KOPT-K1 (cell line): Measurements from ENCODE around the gene NPEPL1.
"Not testable (repeated sequence)": the region's sequence is repeated elsewhere in the genome, so short reads cannot be mapped to it uniquely, and the experiment has no call there.

Experiments used
- H3K27ac ChIP-seq: fragments of 200-600 bp; sonication (generic); 2 replicates; pipeline ENCODE4 v1.5.1; 2016; ENCODE audit warnings: antibody characterized with exemption, mild to moderate bottlenecking, low read depth, low read length; ENCODE audit not compliant: poor library complexity, severe bottlenecking
- H3K36me3 ChIP-seq: fragments of 200-600 bp; sonication (generic); 2 replicates; pipeline ENCODE4 v1.5.1; 2017; ENCODE audit warnings: antibody characterized with exemption, mild to moderate bottlenecking, low read length, moderate library complexity; ENCODE audit not compliant: insufficient read depth
- H3K9me3 ChIP-seq: fragments of 200-600 bp; sonication (generic); 2 replicates; pipeline ENCODE4 v1.5.1; 2017; ENCODE audit warnings: antibody characterized with exemption, low read length, mild to moderate bottlenecking; ENCODE audit not compliant: insufficient read depth, poor library complexity, severe bottlenecking

Gene NPEPL1

GRCh38 chr20:58716476-58717277 lies 24.1 kb downstream of the NPEPL1 start:
- H3K36me3 ChIP-seq = no peaks in the 10 kb centered on the region
- no peak overlapping the region for H3K27ac ChIP-seq
- H3K9me3 ChIP-seq = no peaks in the 10 kb centered on the region

- Histone ChIP-seq H3K36me3 (no peaks in the 10 kb centered on the region), H3K27ac (no peak overlapping the region), H3K9me3 (no peaks in the 10 kb centered on the region)
These were observed 24.9 kb downstream of the NPEPL1 start for GRCh38 chr20:58717278-58718091.

GRCh38 chr20:58718121-58718563 lies 25.5 kb downstream of the NPEPL1 start:
- Histone ChIP-seq H3K9me3 (no peaks in the 10 kb centered on the region), H3K36me3 (no peaks in the 10 kb centered on the region), H3K27ac (no peak overlapping the region)

GRCh38 chr20:58718729-58719128 lies 26.1 kb downstream of the NPEPL1 start:
- Histone ChIP-seq H3K36me3 (no peaks in the 10 kb centered on the region), H3K27ac (no peak overlapping the region), H3K9me3 (peaks cover 4% of the 10 kb centered on the region)

GRCh38 chr20:58719258-58719657 lies 26.7 kb downstream of the NPEPL1 start:
- Histone ChIP-seq H3K36me3 (no peaks in the 10 kb centered on the region), H3K9me3 (peaks cover 5% of the 10 kb centered on the region), H3K27ac (no peak overlapping the region)

GRCh38 chr20:58719971-58720371 lies 27.4 kb downstream of the NPEPL1 start:
- Histone ChIP-seq H3K27ac (no peak overlapping the region), H3K36me3 (no peaks in the 10 kb centered on the region), H3K9me3 (peaks cover 5% of the 10 kb centered on the region)

GRCh38 chr20:58720890-58721289 lies 28.3 kb downstream of the NPEPL1 start:
- Histone ChIP-seq H3K27ac (no peak overlapping the region), H3K9me3 (peaks cover 5% of the 10 kb centered on the region), H3K36me3 (no peaks in the 10 kb centered on the region)

- Histone ChIP-seq H3K27ac (no peak overlapping the region), H3K9me3 (peaks cover 10% of the 10 kb centered on the region), H3K36me3 (no peaks in the 10 kb centered on the region)
These were observed 29.6 kb downstream of the NPEPL1 start for GRCh38 chr20:58721951-58722778.

- H3K36me3 ChIP-seq = no peaks in the 10 kb centered on the region
- no peak overlapping the region for H3K27ac ChIP-seq
- H3K9me3 ChIP-seq = peaks cover 10% of the 10 kb centered on the region
These were observed 30.5 kb downstream of the NPEPL1 start for GRCh38 chr20:58722877-58723627.

GRCh38 chr20:58723628-58723984 lies 31.0 kb downstream of the NPEPL1 start:
- no peaks in the 10 kb centered on the region for H3K36me3 ChIP-seq
- no peak overlapping the region for H3K27ac ChIP-seq
- peaks cover 10% of the 10 kb centered on the region for H3K9me3 ChIP-seq

GRCh38 chr20:58726156-58726555 lies 33.6 kb downstream of the NPEPL1 start:
- H3K36me3 ChIP-seq = not testable (repeated sequence)

GRCh38 chr20:58731192-58731591 lies 38.6 kb downstream of the NPEPL1 start:
- Histone ChIP-seq H3K36me3 (no peaks in the 10 kb centered on the region), H3K27ac (no peak overlapping the region)

More at GRCh38 chr20:58726156-58726555, 33.6 kb downstream of the NPEPL1 start:
- not testable (repeated sequence) for H3K27ac ChIP-seq, H3K9me3 ChIP-seq

GRCh38 chr20:58737198-58737597 lies 44.6 kb downstream of the NPEPL1 start:
- Histone ChIP-seq H3K9me3 (peaks cover 10% of the 10 kb centered on the region), H3K36me3 (no peaks in the 10 kb centered on the region), H3K27ac (no peak overlapping the region)

More at GRCh38 chr20:58731192-58731591, 38.6 kb downstream of the NPEPL1 start:
- H3K9me3 ChIP-seq = peaks cover 1% of the 10 kb centered on the region
